SIG-M5 treated with dmso at 0.1 percent for 504 hours (cell line): ENCODE measurements around the gene NMNAT1.
A peak's percentile ranks its signal among the peaks of the same experiment; 100 is the strongest.
"Not testable (repeated sequence)": the region's sequence is repeated elsewhere in the genome, so short reads cannot be mapped to it uniquely, and the experiment has no call there.

ENCODE experiments used
- DNase-seq: peaks from one replicate; lab custom pipeline; 2025; ENCODE audit not compliant: unreplicated experiment; lab: John Stamatoyannopoulos, UW

The NMNAT1 gene

GRCh38 chr1:9917901-9918300 lies 25.4 kb upstream of the NMNAT1 start:
- DNase-seq = no peak

GRCh38 chr1:9920606-9921005 lies 22.7 kb upstream of the NMNAT1 start:
- no peak for DNase-seq

DNA sequence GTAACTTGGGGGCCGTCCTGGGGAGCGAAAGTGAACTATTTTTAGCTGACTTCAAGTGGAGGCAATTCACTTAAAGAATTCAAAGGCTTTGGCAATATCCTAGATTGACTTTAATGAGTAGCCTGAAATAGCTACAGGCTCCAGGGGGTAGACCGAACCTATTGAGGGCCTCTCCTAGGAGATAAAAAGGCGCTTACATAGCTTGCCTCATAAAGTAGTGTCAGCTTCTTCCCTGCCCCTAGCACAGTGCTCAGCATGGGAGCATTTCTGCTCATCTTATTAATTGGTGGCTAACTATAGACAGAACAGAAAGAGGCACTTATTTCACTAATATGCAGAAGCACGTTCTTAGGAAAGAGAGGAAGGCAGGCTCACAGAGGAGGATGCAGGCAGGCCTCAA lies 20.9 kb upstream of the NMNAT1 start:
- no peak for DNase-seq

GRCh38 chr1:9927259-9927658 lies 16.0 kb upstream of the NMNAT1 start:
- no peak for DNase-seq

- no peak for DNase-seq
Measured at GRCh38 chr1:9929431-9930385, 13.6 kb upstream of the NMNAT1 start.

DNA sequence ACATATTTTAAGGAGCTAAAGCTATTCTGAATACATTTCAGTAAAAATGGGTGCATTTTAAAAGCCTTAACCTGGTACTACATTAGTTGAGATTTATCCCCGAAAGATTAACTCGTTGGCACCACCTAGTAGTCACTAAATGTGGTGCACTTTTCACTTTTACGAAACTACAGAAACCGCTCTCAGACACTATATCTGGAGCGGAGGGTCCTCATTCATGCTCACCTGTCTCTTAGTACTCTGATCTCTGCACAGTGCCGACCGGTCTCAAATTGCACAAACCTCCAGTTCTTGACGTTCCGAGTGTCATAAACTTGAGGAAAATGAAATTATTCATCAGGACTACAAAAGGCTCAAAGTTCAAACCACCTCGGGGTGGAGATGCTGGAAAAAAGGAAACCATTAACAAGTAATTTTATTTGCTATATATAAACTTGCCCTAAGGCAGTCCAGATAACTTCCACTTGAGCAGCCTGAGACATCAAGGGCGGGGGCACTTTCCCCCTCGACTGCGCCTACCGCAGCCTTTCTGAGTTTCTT lies 806 bp upstream of the NMNAT1 start:
- DNase-seq = peak; percentile 67

DNA sequence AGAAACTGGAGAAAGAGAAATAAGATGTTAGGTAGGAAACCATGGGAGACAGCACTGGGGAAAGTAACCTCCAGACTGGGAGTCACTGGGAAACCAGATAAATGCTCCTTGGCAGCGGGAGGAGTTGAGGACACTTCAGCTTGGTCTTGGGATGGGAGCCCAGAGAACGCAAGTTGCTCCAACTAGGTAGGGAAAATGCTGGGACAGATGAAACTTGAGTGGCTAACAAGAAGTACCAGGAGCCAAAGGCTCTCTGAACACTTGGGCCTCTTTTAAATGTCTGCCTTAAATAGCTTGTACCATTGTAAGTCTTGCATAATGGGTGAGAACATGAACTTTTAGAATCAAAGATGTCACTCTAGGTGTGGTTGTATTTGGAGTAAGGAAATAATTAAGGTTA lies 3.0 kb downstream of the NMNAT1 start:
- DNase-seq = no peak

DNA sequence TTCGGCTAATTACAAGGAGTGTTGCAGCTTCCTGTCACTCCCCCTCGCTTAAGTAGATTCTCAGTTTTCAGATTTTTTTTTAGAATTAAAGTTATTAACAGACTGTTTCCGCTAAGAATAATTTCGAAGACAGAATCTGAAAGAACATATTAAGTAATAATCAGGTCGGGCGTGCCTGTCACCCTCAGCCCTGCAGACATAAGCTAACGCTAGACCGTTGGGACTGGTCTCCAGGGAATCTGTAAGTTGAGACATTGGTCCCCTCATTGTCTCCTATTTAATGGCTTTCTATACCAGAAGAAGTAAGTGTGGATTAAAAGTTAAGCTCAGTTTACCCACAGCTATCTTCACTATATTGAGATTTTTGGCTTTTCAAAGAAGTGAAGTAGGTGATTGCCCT lies 14.5 kb downstream of the NMNAT1 start:
- no peak for DNase-seq

GRCh38 chr1:9960011-9960410 lies 16.7 kb downstream of the NMNAT1 start:
- no peak for DNase-seq

- DNase-seq = no peak
Measured at GRCh38 chr1:9960706-9961562, 17.7 kb downstream of the NMNAT1 start.

- DNase-seq = no peak
Measured at GRCh38 chr1:9984253-9984652, 41.0 kb downstream of the NMNAT1 start.

- DNase-seq = no peak
Measured at GRCh38 chr1:9985001-9985400, 41.7 kb downstream of the NMNAT1 start.

DNA sequence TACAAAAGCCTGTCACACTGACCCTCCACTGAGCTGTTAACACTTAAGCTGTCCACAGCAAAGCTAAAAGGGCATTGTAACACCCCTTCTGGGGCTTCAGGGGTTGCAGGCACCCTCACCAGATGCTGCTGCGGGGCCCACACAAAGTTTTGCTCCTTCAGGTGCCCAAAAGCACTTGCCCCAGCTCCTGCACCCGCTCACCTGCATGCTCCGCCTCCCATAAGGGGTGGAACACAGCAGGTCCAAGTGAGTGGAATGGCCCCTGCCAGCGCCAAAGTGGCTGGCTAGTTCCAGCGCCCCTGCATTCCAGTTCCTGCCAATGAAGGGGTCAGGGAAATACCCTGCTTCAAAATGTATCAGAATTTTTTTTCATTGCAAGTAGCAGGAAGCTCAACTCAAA lies 46.5 kb downstream of the NMNAT1 start:
- DNase-seq = no peak

DNA sequence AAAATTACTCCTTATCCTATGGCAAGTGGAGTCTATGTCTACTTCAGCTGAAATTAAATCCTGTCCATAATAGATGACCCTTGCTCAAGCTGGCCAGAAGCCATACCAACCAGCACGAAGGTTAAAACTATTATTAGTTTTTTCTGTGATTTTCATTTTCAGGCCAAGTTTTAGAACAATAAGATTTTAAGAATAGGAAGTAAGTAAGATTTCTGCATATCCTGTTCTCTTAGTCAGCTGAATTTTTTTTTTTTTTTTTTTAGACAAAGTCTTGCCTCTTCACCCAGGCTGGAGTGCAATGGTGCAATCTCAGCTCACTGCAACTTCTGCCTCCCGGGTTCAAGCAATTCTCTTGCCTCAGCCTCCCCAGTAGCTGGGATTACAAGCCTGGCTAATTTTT lies 47.7 kb downstream of the NMNAT1 start:
- DNase-seq = no peak

DNA sequence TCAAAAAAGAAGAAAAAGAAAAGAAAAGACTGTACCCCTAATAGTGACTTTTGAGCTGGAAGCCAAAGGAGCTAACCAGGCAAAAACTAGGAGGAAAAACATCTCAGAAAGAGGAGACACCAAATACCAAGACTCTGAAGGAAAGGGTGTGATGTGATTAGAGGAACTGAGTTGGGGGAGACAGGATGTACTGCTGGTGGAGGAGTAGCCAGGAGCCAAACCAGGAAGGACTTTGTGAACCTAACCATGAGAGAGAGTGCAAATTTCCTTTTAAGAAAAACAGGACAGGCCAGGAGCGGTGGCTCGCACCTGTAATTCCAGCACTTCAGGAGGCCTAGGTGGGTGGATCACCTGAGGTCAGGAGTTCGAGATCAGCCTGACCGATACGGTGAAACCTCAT lies 49.6 kb downstream of the NMNAT1 start:
- DNase-seq = no peak

DNA sequence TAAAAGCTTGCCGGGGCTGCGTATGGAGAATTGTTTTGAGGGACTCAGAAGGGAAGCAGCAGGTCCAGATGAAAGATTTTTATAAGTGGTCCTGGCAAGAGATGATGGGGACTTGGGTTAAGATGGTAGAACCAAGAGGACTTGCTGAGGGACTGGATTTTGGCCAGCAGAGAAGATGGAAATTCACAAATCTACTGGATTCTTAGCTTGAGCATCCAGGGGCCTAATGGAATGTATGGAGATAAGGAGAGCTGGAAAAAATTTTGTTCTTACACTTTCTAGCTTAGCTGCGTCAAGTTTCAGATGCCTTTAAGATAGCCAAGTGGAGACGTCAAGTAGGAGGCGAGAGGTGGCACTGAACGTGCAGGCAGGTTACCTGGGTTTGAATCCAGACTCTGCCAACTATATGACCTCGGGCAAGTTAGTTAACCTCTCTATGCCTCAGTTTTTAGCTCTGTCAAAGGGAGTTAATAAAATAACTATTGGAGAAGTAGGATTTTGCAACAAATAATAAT lies 50.3 kb downstream of the NMNAT1 start:
- no peak for DNase-seq

DNA sequence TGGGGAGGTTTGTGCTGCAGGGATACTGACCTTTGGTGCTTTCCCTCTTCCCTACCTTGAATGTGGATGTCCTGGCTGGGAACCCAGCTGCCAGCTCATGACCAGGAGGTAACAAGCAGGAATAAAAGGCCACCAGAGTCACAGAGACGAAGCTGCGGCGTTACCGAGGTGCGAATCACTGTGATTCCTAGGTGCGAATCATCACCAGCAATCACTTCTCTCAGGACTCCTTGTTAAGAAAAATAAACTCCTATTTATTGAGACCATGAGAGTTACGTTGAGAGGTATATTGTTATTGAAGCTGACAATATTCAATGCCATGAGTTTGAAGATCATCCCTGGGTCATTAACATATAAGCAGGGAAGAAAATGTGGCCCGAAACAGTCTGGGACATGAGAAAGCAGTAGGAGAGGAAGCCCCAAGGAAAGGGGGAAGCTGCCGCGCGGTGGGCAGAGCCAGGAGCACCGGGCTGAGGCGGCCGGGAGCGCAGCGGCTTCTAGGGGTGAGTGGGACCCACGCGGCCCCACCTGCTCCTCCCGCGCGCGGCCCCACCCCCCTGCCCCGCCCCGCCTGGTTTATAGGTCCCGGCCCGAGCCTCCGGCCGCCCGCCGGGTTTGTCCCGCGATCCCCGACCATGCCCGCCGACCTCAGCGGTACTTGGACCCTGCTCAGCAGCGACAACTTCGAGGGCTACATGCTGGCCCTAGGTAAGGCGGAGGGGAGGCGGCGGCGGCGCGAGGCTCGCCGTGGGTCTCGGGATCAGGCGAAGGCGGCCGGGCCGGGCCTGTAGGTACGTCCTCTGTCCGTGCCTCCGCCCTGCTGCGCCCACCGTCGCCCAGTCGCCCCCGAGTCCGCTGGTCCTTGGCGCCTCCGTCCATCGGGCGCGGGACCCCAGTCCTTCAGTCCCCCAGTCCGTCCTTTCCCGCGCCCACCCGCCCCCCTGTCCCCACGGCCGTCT lies 53.6 kb downstream of the NMNAT1 start, which contains the start of gene RBP7:
Gene RBP7, plus strand, starts transcription at position 605 of the 959 bp plus-strand sequence. Its CDS starts 31 bp downstream, at position 636.
- DNase-seq = peak; percentile 22

- no peak for DNase-seq
Measured at GRCh38 chr1:10001016-10001665, 57.9 kb downstream of the NMNAT1 start.

DNA sequence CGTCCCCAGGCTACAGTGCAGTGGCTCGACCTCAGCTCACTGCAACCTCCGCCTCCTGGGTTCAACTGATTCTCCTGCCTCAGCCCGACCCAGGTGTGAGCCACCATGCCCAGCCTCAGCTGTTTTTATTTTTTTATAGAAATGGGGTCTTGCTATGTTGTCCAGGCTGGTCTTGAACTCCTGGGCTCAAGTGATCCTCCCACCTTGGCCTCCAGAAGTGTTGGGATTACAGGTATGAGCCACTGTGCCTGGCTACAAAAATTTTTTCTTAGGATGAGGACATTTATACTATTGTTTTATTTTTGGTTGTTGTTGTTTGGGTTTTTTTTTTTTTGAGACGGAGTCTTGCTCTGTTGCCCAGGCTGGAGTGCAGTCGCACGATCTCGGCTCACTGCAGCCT lies 62.0 kb downstream of the NMNAT1 start:
- not testable (repeated sequence) for DNase-seq

DNA sequence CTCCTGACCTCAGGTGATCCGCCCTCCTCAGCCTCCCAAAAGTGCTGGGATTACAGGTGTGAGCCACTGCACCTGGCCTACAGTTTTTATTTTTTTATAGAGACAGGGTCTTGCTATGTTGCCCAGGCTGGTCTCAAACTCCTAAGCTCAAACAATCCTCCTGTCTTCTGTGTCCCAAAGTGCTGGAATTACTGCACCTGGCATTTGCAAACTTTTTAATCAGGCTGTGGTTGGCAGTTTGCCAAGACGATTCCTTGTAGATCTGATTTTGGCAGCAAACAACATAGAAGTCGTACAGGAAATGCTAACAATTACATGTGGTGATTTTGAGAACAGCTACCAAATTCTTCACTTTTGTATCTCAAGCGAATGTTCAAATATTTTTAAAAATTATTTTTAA lies 63.9 kb downstream of the NMNAT1 start:
- DNase-seq = no peak
